GM18526 (cell line): ENCODE results near the gene TACR1.

Experiments
- POLR2A ChIP-seq: IDR thresholded peaks from 3 replicates; pipeline ENCODE4 v1.6.1; 2011; ENCODE audit not compliant: insufficient read length; ENCODE audit errors: extremely low read depth

Gene TACR1

GRCh38 chr2:75170889-75171288 lies 28.4 kb downstream of the TACR1 start:
- TF ChIP-seq POLR2A: no peak

DNA sequence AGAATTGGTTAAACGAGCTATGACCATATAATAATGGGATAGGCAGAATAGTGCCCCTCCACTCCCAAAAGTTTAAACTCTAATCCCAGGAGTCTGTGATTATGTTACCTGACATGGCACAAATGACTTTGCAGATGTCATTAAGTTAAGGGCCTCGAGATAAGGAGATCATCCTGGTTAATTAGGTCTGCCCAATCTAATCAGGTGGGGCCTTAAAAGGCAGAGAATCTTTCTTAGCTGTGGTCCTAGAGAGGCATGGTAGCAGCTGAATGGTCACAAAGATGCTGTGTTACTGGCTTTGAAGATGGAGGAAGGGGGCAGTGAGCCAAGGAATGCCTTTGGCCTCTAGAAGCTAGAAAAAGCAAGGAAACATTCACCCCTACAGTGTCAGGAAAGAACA lies 31.1 kb downstream of the TACR1 start:
- no peak for TF ChIP-seq POLR2A

DNA sequence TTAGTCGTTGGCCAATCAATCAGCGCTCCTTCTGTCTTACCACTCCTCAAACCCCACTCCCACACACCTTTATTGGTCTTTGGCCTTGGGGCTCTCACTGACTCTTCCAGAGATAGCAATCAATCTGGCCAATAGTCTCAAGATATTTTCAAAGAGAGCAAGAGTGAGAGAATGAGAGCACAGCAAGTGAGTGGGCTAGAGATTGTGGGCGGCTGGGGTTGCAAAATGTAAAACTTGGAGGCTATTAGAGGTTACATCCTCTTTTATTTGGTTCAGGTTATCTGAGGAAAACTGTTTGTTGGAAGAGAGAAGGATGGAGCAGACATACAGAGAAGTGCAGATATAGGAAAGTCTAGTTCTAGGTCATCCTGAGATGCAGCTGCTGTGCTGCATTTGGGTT lies 32.8 kb downstream of the TACR1 start:
- no peak for TF ChIP-seq POLR2A

GRCh38 chr2:75162897-75163296 lies 36.4 kb downstream of the TACR1 start:
- TF ChIP-seq POLR2A: no peak

- no peak for TF ChIP-seq POLR2A
Observed at GRCh38 chr2:75162259-75162658, 37.1 kb downstream of the TACR1 start.

DNA sequence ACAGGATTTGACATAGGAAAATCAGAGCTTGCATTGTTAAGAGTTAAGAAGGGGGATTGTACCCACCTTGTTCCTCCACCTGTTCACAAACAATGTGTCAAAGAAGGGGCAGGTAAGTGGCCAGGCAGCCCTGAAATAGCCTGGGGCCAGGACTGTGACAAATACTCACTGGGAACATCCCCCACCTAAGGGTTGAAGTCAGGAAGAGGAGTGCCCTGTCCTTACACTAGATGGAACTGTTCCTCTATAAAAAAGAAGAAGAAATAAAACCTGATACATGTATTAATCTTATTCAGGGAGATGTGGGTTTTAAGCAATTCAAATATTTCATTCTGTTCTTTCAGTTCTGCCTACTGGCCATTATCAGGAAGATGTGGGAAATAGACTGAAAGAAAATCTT lies 41.9 kb downstream of the TACR1 start:
- TF ChIP-seq POLR2A: no peak

GRCh38 chr2:75155115-75155514 lies 44.2 kb downstream of the TACR1 start:
- TF ChIP-seq POLR2A: no peak

DNA sequence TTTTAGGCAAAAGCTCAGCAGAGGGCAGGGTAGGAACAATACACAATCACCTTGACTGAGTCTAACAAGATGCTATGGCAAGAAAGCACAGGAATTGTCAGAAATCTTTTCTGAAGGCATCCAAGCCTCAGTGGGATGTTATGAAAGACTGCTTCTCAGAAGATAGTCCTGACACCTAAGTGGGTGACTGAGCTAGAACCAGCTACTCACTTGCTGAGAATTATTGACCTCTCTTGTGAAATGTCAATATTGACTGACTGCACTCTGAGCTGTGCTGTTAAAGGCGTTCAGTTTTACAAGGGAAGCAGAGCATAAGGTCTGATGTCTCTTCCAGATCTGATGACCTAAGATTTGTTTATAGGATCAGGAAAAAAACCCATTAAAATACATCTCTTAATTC lies 46.1 kb downstream of the TACR1 start:
- TF ChIP-seq POLR2A: no peak

- TF ChIP-seq POLR2A: no peak
Observed at GRCh38 chr2:75146606-75147332, 52.6 kb downstream of the TACR1 start.

GRCh38 chr2:75142081-75142480 lies 57.2 kb downstream of the TACR1 start:
- no peak for TF ChIP-seq POLR2A

GRCh38 chr2:75140288-75140687 lies 59.0 kb downstream of the TACR1 start:
- TF ChIP-seq POLR2A: no peak

GRCh38 chr2:75139171-75139570 lies 60.1 kb downstream of the TACR1 start:
- TF ChIP-seq POLR2A: no peak

GRCh38 chr2:75138528-75138927 lies 60.8 kb downstream of the TACR1 start:
- TF ChIP-seq POLR2A: no peak

- no peak for TF ChIP-seq POLR2A
Observed at GRCh38 chr2:75135776-75136400, 63.4 kb downstream of the TACR1 start.

DNA sequence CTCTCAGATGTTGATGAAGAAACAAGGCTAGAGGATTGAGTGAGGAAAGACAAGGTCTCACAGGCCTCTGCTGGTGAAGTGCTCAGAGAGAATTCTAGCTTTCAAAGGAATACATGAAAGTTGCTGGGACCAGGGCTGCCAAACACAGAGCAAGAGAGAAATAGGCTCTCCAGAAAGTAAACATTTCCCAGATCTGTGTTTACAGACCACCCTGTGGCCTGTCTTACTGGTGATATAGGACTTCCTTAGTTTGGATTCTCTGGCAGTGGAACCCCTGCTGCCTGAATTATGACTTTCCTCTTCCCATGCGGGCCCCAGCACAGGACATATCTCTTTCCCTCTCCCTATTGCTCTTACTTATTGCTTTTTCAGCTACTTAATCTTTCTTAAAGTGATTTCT lies 64.5 kb downstream of the TACR1 start:
- TF ChIP-seq POLR2A: no peak

- no peak for TF ChIP-seq POLR2A
Observed at GRCh38 chr2:75133621-75134570, 65.4 kb downstream of the TACR1 start.
